Small intestine (tissue), 7 donors: Measurements from ENCODE around the gene PHC2. TPM values are rescaled to one million over a fixed set of nuclear protein-coding genes. Genes with fewer than 3 reads are reported as not detected.

Experiments used
- DNase-seq, 2 donors: peaks; one replicate each; pipeline versions ENCODE4 v3.0.0 to v3.0.0-alpha.2; 2013
- FAIRE-seq: peaks from 2 replicates; lab custom pipeline; 2012; peaks lifted over from hg19 to GRCh38; lab: Jason Lieb, UNC
- H3K27ac ChIP-seq, 3 donors: one replicate each; pipeline ENCODE4 v1.5.1; 2013; ENCODE audit warnings: low read length in 2 of 3, mild to moderate bottlenecking in 2 of 3, control low read depth in 1 of 3, inconsistent platforms in 1 of 3, low read depth in 1 of 3, moderate library complexity in 1 of 3
- H3K27me3 ChIP-seq, 3 donors: one replicate each; pipeline ENCODE4 v1.6.1; 2013; ENCODE audit warnings: low read length in 3 of 3, inconsistent platforms in 1 of 3; ENCODE audit not compliant: control insufficient read depth in 3 of 3, insufficient read depth in 3 of 3
- H3K36me3 ChIP-seq, 3 donors: one replicate each; pipeline ENCODE4 v1.6.1; 2013; ENCODE audit warnings: low read length in 3 of 3, inconsistent platforms in 1 of 3, low read depth in 1 of 3, mild to moderate bottlenecking in 1 of 3, moderate library complexity in 1 of 3; ENCODE audit not compliant: control insufficient read depth in 3 of 3, insufficient read depth in 2 of 3
- H3K4me1 ChIP-seq, 3 donors: one replicate each; pipeline ENCODE4 v1.6.1; 2013; ENCODE audit warnings: low read length in 2 of 3, inconsistent platforms in 1 of 3, low read depth in 1 of 3, mild to moderate bottlenecking in 1 of 3, moderate library complexity in 1 of 3; ENCODE audit not compliant: control insufficient read depth in 3 of 3, insufficient read depth in 2 of 3
- H3K4me3 ChIP-seq, 3 donors: one replicate each; pipeline ENCODE4 v1.5.1; 2013; ENCODE audit warnings: low read length in 3 of 3, control low read depth in 1 of 3, inconsistent platforms in 1 of 3, low read depth in 1 of 3, mild to moderate bottlenecking in 1 of 3, moderate library complexity in 1 of 3
- H3K9me3 ChIP-seq, 2 donors: one replicate each; pipeline ENCODE4 v1.6.1; 2013; ENCODE audit warnings: low read depth in 1 of 2, low read length in 1 of 2; ENCODE audit not compliant: control insufficient read depth in 2 of 2, insufficient read depth in 1 of 2
- WGBS, 3 donors: extraction: QIAGEN DNeasy Blood & Tissue Kit; methylation state at CpG; one replicate each; pipeline ENCODE4 v1.1.7; 2013; 5-methylcytosine and 5-hydroxymethylcytosine counted together
- polyA plus RNA-seq, 4 donors: library from polyadenylated mRNA; stranded (reverse) in 3 of 4; unstranded in 1 of 4; fragments of 200-250 nt in 3 of 4; fragments of 120-200 nt in 1 of 4; gene quantifications; one replicate each; pipeline versions ENCODE4 v1.2.1 to v1.2.3, GENCODE V29; 2013
- donor health status: healthy with polysubstance abuse.
- donor health status: control.
- donor health status: control.
- donor health status: Bipolar disorder and iron deficiency.
- donor health status: healthy.

The PHC2 gene
- polyA plus RNA-seq, 4 donors, result 41.2 to 110 (median 47.8) TPM

DNA sequence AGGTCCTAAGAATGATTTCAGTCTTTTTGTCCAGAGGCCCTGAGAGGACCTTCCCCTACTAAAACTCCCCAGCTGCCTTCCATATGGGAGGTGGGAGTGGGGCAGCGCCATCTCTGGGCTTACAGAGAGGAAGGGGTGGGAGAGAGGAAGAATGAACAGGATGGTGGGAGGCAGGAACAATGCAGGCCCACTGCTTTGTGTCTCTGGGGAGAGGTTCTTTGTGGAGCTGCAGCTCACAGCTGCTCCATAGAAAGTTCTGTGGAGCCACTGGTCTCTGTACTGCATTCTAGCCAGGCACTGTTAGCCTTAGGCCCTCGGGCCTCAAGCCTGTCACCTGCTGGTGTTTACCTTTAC lies 66.4 kb downstream of the PHC2 start:
- Histone ChIP-seq H3K36me3 (peaks cover 0 to 40% (median 0%) of the 10 kb centered on the region in 3 donors), H3K4me3 (no peak overlapping the region), H3K27ac (peak overlapping the region in 2 of 3 donors; percentile 77 to 83), H3K9me3 (no peaks in the 10 kb centered on the region), H3K4me1 (peaks cover 0 to 24% (median 0%) of the 10 kb centered on the region in 3 donors), H3K27me3 (no peaks in the 10 kb centered on the region)
- no peak for FAIRE-seq
- DNase-seq, result no peak
- WGBS, 3 donors, result 49 to 74% (median 63%) methylated on average over 2 of the region's 2 CpGs

DNA sequence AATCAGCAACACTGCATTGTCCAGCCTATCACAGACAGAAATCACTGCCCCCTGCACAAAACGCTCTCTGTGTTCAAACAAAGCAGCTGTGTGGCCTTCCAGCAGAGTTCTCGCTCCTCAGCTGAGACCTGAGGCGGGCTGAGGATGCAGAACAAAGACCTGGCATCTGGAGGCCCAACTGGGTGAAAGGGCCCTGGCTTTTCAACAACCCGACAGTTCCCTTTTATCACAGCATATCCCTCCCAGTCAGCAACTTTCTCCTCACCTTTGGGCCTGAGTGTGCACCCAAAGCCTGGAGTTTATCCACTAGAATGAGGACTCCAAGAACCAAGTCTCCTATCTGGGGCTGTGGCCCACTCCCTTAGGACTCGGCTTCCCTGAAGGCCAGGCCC lies 67.4 kb downstream of the PHC2 start:
- Histone ChIP-seq H3K4me1 (peaks cover 0 to 24% (median 0%) of the 10 kb centered on the region in 3 donors), H3K27ac (peak overlapping the region in 2 of 3 donors; percentile 77 to 83), H3K9me3 (no peaks in the 10 kb centered on the region), H3K27me3 (no peaks in the 10 kb centered on the region), H3K4me3 (no peak overlapping the region), H3K36me3 (peaks cover 0 to 30% (median 0%) of the 10 kb centered on the region in 3 donors)
- DNase-seq, result no peak
- no peak for FAIRE-seq
- 66 to 70% (median 69%) methylated on average over 5 of the region's 5 CpGs for WGBS, 3 donors

DNA sequence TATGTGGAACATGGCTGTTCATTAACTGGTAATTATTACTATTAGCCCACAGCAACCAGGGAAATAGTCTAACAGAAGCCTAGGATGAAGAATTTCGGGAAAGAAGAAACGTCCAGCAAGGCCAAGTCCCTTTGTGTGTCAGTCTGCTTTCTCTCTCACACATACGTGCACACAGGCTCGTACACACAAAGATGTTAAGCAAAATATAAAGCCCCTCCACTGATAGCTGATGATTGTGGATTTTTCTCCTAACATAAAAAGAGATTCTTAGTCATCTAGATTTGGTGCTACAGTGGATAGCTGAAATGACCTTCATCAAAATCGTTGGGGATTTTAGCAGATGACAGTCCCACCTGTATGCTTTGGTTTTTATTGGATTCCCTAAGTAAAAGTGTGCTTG lies 67.9 kb downstream of the PHC2 start:
- Histone ChIP-seq H3K27ac (peak overlapping the region in 2 of 3 donors; percentile 77 to 83), H3K36me3 (peaks cover 0 to 25% (median 0%) of the 10 kb centered on the region in 3 donors), H3K4me1 (peaks cover 0 to 24% (median 0%) of the 10 kb centered on the region in 3 donors), H3K27me3 (no peaks in the 10 kb centered on the region), H3K4me3 (no peak overlapping the region), H3K9me3 (no peaks in the 10 kb centered on the region)
- no peak for FAIRE-seq
- 65 to 73% (median 72%) methylated on average over 5 of the region's 5 CpGs for WGBS, 3 donors
- DNase-seq, result no peak

DNA sequence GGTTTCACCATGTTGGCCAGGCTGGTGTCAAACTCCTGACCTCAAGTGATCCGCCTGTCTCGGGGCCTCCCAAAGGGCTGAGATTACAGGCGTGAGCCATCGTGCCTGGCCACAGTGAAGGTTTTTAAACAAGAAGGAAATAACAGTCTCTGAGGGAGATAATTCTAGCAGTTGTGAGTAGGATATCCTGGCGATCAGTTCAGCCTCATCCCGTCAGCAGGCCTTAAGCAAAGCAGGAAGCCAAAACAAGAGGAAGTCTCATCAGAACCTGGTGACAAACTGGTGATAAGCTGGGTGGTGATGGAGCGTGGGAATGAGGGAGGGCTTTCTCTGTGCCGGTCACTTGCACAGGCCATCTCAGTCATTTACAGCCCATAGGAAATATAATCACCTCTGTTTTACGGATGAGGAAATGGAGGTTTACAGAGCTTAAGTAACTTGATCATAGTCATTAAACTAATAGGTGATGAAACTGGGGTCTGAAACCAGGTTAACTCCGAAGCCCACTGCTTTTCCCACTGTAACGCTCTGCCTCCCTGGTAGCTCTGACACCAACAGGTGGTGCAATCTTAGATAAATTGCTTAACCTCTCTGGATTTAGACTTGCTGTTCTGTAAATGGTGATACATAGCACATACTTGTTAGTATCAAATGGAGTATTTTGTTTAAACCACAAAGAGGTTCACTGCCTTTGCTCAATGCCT lies 69.2 kb downstream of the PHC2 start:
- H3K27me3 ChIP-seq, result no peaks in the 10 kb centered on the region
- H3K4me3 ChIP-seq, result no peak overlapping the region
- 67 to 86% (median 84%) methylated on average over 11 of the region's 11 CpGs for WGBS, 3 donors
- H3K4me1 ChIP-seq, result peaks cover 0 to 24% (median 0%) of the 10 kb centered on the region in 3 donors
- no peak for FAIRE-seq
- H3K9me3 ChIP-seq, result no peaks in the 10 kb centered on the region
- peak overlapping the region in 1 of 3 donors; percentile 43 for H3K27ac ChIP-seq
- DNase-seq, result no peak
- H3K36me3 ChIP-seq, result peaks cover 0 to 17% (median 0%) of the 10 kb centered on the region in 3 donors

DNA sequence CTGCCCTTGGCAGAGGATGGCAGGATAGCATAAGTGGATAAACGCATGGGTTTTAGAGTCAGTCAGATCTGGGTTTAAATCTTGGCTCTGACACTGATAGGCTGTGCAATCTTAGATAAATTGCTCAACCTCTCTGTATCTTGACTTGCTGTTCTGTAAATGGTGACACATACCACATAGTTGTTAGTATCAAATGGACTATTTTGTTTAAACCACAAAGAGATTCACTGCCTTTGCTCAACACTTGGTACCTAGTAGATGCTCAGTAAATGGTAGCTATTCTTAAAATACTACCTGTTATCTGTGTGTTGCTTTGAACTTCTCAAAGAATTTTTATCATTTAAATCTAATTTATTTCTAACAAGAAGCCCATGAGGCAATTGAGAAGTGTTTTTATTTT lies 70.5 kb downstream of the PHC2 start:
- no peak for FAIRE-seq
- WGBS, 3 donors, result 82 to 94% (median 85%) methylated on average over 1 of the region's 1 CpG
- H3K4me3 ChIP-seq, result no peak overlapping the region
- H3K27ac ChIP-seq, result no peak overlapping the region
- H3K36me3 ChIP-seq, result peaks cover 0 to 15% (median 0%) of the 10 kb centered on the region in 3 donors
- H3K27me3 ChIP-seq, result no peaks in the 10 kb centered on the region
- no peaks in the 10 kb centered on the region for H3K9me3 ChIP-seq
- peaks cover 0 to 20% (median 0%) of the 10 kb centered on the region in 3 donors for H3K4me1 ChIP-seq
- no peak for DNase-seq

DNA sequence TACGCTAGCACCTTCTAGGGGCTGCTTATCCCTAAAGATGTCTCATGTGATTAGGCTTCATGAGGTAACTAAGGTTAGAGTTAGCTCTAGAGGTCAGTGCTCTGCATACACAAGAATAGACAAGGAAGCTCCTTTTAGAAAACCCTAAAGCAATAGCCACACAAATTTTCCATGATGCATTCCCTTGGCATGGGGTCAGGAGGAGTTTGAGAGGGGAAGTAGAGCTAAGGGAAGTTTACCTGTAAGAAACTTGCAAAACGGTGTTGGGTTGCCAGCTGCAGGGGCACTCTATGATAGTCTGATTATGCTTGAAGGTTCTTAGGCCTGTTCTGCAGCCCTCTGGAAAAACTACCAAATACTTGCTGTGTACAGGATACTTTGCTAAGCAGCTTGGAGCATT lies 71.0 kb downstream of the PHC2 start:
- FAIRE-seq, result no peak
- 86 to 93% (median 88%) methylated on average over 2 of the region's 2 CpGs for WGBS, 3 donors

DNA sequence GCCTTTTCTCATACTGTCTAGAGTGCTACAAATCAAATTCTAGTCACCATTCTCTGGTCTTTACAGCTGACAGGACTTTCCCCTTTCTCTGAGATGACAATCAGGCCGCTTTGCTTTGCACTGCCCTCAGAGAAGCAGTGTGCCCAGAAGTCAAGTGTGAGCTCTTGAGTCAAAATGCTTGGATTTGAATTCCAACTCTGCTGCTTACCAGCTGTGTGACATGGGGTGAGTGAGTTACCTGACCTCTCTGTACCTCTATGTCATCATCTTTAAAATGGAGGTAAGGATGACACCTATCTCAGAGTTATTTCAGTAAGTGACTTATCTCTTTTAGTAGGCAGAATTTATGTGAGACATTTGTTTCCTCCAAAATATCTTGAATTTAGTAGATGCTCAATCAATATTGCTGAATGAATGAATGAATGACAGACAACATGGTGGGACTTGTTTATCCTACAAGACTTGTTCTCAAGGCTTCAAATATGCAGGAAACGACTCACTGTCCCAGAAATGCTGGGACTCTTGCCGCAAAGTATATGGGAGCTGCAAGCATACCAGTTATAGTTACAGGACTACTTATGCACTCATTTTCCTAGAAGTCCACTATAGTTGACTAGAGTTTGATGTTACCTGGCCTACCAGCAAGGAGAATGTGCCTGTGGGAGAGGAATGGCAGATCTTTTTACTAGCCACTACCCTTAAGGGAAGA lies 71.9 kb downstream of the PHC2 start:
- no peaks in the 10 kb centered on the region for H3K27me3 ChIP-seq
- peaks cover 0 to 20% (median 0%) of the 10 kb centered on the region in 3 donors for H3K36me3 ChIP-seq
- WGBS, 3 donors, result 88 to 94% (median 90%) methylated on average over 3 of the region's 3 CpGs
- peaks cover 0 to 6% (median 0%) of the 10 kb centered on the region in 3 donors for H3K4me1 ChIP-seq
- FAIRE-seq (no peak), DNase-seq (no peak)
- no peak overlapping the region for H3K4me3 ChIP-seq
- H3K9me3 ChIP-seq, result no peaks in the 10 kb centered on the region
- no peak overlapping the region for H3K27ac ChIP-seq

More for the DNA sequence above, 71.0 kb downstream of the PHC2 start:
- Histone ChIP-seq H3K36me3 (peaks cover 0 to 14% (median 0%) of the 10 kb centered on the region in 3 donors), H3K9me3 (no peaks in the 10 kb centered on the region), H3K27me3 (no peaks in the 10 kb centered on the region), H3K4me3 (no peak overlapping the region), H3K4me1 (peaks cover 0 to 16% (median 0%) of the 10 kb centered on the region in 3 donors), H3K27ac (no peak overlapping the region)
- no peak for DNase-seq

DNA sequence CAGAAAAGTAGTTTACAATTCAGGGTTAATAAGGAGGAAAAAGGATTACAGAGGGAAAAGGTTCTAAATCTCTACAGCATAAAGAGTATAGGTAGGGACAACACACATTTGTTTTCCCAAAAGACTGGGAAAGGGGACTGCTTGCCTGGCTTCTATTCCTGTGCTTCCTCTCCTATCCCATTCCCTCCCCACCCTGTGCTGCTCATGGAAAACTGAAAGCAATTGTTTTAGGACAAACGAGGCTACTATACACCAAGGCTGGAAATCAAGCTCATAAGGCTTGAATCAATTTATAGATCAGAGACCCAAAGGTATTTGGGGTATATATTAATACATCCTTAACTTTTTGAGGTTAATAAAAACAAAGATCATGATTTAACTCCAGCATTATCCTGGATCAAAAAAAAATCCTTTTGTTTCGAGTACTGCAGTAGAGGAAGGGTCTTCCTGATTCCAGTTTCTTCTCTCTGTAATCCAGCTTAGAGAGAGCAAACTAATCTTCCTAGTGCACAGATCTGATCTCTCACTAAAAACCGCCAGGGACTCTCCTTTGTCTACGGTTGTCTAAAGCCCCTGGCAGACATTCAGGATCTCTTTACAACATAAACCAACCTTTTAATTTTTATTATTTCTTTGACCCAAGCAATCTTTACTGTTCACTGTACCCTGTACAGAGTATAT lies 72.6 kb downstream of the PHC2 start:
- Histone ChIP-seq H3K4me1 (peaks cover 0 to 1% (median 0%) of the 10 kb centered on the region in 3 donors), H3K9me3 (no peaks in the 10 kb centered on the region), H3K27ac (no peak overlapping the region), H3K27me3 (no peaks in the 10 kb centered on the region), H3K4me3 (no peak overlapping the region), H3K36me3 (peaks cover 0 to 25% (median 0%) of the 10 kb centered on the region in 3 donors)
- no peak for DNase-seq
- 61 to 74% (median 69%) methylated on average over 4 of the region's 4 CpGs for WGBS, 3 donors
- FAIRE-seq, result no peak
